Activated CD8-positive, alpha-beta memory T cell treated with anti-CD3 and anti-CD28 coated beads for 1 hour (primary cell): ENCODE data around the gene LPCAT1.

ENCODE experiments used
- DNase-seq, 2 donors: peaks; one replicate each; pipeline ENCODE4 v3.0.0-alpha.2; 2020; ENCODE audit warnings: low read depth in 1 of 2; ENCODE audit errors: extremely low read depth in 1 of 2

Gene LPCAT1

GRCh38 chr5:1414311-1415058, 109.3 kb downstream of the LPCAT1 start:
- no peak for DNase-seq

- DNase-seq: no peak
Measured at GRCh38 chr5:1413611-1414241, 110.0 kb downstream of the LPCAT1 start.

- no peak for DNase-seq
Measured at GRCh38 chr5:1413211-1413610, 110.5 kb downstream of the LPCAT1 start.

DNA sequence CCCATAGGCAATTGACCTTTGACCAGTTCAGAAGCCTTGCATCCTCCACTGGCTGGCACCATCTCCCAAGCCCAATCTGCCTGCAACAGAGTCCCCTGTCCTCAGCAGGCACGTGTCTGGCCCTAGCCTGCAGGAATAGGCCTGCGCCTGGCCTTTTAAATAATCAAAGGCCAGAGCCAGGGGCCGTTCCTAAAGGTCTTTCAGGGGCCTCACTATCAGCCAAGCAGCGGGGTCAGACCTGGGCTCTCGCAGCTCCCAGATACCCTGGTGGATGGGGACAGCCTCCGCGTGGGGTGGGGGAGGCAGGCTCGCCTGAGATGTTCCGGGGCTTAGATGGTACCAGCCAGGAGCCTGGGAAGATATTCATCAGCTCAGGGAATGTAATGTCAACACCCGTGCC, 111.1 kb downstream of the LPCAT1 start:
- DNase-seq: no peak

DNA sequence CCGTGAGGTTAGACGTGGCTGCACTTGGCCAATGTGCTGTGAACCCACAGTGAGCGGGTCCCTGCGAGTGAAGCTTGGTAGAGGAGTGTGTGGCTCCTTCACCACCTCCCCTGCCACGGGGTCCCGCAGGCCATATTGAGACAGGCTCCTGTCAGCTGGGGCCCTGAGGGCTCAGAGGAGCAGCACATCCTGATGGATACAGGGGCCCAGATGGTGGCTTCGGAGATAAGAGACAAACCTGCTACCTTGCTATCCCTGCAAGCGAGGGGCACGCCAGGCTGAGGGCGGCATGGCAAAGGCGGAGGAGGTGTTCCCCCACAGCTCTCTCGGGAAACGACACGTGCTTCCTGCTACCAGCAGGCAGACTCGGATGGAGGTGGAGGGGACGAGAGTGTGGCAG, 111.6 kb downstream of the LPCAT1 start:
- no peak for DNase-seq
